Fibroblast of peridontal ligament (primary cell): ENCODE measurements around the gene AICDA.
A peak's percentile ranks its signal among the peaks of the same experiment; 100 is the strongest.
"Not testable (repeated sequence)": the region's sequence is repeated elsewhere in the genome, so short reads cannot be mapped to it uniquely, and the experiment has no call there.

Experiments used
- DNase-seq: peaks from one replicate; pipeline ENCODE4 v3.0.0-alpha.2; 2010; ENCODE audit errors: extremely low read depth

Gene AICDA

DNA sequence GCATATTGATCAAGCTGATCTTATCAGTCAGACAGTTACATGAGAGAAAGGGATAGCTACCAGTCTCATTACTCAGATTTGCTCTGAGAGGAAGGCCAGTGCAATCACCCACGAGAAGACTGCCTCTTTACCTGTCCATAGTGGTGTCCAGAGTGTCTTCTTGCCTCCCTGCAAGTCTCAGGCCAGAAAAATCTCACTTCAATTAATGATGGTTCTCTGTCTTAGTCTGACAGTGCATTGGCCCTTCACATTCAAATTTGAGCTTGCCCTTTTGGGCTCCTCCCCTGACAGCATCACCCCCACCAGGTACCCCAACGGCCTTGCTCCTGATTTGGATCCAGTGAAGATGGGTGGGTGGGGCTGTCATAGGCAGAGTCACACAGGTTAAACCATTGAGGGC is at the start of gene AICDA:
Gene AICDA, minus strand, starts transcription at position 231 of the 400 bp plus-strand sequence. Its CDS starts 92 bp downstream, at position 139.
- no peak for DNase-seq

DNA sequence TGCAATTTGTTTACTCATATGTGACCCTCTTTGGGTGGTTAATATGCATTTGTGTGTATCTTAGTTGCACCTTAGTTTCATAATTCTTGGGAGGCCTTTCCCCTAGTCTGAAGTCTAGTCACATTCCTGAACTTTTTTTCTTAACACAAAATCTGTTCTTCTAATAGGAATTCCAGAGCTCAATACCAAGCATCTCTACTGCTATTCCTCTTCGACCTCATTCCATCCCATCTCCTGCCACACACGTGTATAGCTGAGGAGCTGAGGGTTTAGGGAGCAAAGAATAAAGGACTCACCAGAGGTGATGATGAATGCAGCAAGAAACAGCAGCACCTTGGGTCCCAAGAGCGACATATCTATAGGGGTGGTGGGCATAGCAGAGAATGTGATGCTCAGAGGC is 49.1 kb upstream of the AICDA start:
- no peak for DNase-seq

DNA sequence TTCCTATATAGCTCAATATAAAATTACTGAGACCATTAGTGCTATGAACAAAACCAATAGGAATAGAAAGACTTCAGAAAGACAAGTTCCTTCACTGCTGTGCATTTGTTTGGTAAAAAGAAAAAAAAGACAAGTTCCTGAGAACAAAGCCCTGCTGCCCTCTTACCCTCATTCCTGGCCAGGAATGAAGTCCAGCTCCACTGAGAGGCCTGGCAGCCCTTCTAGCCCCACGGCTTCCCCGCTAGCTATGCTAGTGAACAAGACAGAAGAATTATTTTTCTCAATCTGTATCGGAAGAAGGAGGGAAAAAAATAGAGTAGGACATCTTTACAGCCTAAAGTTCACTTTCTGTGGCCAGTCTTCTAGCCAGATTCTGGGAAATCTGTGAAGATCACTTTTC is 48.4 kb upstream of the AICDA start:
- DNase-seq, result no peak

DNA sequence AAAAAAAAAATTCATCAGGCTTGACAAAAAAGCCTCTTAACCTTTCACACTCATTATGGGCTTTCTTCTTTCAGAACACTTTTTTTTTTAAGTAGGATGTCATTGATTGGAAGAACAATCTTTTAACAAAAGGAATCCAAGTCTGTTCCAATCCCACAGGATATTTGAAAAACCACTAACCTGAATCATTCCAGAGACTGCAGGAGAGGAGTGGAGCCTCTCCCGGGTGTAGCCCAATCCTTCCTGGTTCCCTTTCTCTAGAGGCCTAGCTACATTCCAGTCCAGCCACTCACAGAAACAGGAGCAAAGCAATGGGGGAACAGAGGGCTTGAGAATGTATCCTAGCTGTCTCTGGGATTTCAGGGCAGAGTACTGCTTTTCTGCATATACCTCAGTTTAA is 45.7 kb upstream of the AICDA start:
- DNase-seq, result peak; percentile 85

DNA sequence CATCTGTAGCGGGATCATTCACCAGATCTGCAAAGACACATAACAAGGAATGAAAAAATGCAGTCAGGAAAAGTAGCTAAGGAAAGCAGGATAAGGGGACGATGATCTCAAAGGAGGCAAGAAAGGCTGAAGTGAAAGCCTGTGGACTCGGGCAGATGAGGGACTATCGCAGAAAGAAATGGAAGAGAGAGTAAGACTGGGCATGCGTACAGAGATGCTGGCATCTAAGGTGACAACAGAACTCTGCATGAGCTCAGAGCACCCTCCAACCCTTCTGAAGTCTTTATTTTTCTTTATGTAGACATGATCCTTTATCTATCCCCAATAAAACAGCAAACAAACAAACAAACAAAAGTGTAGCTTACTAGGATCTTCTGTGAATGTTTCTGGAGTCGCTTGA is 42.8 kb upstream of the AICDA start:
- DNase-seq, result no peak

DNA sequence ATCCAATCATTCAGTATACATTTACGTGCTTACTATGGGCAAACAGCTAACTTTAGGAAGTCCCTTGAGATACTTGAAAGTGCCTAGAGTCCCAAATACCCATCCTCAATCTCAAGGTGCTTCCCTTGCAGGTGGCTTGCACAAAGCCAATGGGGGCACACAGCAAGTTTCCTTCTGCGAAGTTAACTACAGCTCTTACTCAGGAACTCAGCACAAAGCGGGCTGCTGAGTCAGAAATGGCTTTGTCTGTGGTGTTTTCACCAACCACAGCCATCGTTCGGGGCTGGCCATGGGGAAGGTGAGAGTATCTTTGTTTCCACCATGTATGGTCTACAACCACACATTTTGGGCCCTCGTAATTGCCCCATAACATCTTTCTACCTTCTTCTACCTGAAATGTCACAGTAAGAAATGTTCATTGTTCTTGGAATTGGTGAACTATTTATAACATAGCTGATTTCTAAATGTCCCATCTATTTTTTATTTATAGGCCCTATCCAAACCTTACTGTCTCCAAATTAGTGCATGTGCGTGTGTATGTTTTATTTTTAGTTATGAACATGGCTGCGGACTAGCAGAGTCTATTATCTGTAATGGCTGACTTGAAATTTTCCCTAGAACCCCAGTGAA is 36.0 kb upstream of the AICDA start:
- no peak for DNase-seq

DNA sequence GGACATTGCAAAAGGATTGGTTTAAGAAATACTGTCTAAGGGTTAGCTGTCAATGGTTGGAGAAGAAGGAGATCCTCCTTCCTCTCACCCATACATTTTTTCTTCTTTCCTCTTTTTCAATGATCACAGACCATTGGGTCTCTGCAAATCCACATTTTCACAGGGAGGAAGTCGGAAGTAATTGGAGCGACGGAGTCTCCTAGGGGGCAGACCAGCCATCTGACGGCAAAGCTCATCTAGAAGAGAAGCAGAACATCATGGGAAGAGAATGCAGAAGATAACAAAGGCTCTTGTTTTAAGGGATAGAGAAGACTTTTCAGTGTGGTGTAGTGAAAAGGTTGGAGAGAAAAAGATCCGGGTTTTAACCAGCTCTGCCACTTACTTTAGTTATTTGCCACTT is 35.3 kb upstream of the AICDA start:
- DNase-seq, result no peak

DNA sequence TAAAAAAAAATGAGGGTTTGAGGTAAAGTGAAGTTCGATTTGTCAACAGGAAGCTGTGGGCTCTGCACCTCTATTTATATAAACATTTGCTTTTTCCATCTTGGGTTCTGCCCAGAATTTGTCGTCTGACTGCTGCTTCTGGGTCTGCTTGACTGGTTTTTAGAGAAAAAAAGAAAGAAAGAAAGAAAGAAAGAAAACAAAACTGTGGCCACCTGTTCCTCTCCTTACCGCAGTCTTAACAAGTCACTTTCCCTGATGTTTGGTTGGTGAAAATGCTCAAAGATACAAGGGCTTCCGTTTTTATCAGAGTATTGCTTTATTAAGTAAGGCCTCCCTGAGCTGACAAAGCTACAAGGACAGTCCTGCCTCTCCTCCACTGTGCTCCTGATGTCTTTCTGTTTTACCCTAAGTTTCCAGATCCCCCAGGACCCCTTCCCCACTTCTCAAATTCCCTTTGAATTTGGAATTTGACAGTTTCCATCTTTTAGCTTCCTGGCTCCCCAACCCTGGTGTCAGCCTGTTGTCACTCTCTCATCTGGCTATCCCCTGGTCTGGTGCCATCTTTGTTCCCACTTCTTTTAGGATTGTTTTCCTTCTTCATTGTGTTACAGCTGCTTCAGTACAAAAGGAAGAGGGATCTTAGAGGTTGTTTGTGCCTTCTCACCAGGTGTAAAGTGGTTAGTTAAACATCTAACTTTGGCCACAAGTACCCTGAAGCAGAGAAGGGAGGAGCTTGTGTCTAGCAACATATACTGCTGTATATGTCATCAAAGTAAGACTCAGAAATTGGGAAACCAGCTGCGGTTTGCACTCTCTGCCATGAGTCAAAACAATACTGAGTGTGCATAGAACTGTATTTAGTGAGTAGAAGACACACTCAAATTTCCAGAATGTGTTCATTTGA is 31.9 kb upstream of the AICDA start:
- DNase-seq, result no peak

DNA sequence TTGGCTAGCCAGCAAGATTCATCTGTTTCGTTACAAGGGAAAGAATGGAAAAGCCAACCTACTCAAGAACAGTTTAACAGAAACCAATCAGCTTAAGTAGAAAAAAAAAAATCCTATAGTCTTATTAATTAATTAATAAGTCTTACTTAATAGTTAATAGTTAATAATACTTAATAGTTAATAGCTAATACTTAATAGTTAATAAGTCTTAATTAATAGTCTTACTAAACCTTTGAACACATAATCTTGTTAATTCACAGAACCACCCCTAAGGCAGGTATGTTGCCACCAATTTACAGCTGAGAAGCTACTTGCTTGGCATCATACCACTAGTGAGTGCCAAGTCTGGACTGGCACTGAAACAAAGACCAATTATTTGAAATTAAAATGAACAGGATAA is 30.1 kb upstream of the AICDA start:
- no peak for DNase-seq

DNA sequence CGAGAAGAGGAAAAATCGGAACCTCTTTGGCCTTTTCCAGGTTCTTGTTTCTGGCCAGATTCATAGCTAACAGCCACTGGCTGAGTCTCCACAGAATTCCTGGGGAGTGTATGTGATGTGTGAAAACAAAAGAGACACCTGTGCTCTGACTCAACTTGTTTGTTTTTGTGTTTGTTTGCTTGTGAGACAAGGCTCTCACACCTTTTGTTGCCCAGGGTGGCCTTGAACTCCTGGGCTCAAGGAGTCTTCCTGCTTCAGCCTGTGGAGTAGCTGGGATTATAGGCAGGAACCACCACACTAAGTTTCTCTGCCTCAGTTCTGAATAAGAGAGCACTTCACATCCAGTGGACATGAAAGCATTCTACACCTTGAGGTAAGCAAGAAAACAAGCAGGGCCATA is 27.3 kb upstream of the AICDA start:
- DNase-seq, result no peak

DNA sequence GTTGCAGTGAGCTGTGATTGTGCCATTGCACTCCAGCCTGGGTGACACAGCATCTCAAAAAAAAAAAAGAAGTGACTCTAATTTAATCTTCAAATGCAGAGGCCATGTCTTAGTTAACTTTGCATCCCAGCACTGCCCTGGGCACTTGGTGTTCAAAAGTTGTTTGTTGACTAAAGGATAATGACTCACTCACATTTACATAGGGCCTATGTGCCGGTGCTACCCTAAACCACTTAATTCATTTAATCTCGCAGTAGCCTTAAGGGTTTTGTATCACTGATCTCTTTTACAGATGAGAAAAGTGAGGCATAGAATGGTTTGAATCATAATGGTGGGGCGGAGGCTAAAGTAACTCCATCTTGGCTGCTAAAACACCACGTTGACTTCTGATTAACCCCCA is 26.3 kb upstream of the AICDA start:
- no peak for DNase-seq

DNA sequence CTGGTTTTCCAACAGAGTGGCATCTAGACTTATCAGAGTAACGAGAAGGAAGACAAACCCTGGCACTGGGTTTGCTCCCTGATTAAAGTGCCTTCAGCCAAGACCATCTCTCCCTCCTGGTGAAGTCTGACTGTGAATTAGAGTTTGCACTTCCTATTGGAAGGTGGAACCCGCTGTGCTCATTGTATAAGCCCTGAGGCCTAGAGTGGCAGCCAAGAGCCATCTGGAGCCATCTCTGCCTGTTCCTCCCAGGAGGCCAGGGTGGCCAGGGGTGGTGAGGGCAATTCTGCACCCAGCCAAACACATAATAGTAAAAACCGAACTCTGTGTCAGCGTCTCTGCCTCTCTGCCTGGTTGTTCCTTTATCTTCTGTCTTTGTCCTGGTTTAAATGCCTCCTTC is 25.0 kb upstream of the AICDA start:
- no peak for DNase-seq

DNA sequence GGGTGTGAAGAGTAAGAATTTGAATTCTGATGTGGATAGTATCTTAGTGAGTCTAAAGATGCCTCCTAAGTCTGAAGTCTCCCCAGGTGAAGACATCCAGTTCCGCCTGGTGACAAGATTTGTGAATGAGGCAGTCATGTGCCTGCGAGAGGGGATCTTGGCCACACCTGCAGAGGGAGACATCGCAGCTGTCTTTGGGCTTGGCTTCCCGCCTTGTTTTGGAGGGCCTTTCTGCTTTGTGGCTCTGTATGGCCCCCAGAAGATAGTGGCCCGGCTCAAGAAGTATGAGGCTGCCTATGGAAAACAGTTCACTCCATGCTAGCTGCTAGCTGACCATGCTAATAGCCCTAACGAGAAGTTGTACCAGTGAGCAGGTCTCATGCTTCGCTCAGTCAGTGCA is 24.6 kb upstream of the AICDA start:
- no peak for DNase-seq

DNA sequence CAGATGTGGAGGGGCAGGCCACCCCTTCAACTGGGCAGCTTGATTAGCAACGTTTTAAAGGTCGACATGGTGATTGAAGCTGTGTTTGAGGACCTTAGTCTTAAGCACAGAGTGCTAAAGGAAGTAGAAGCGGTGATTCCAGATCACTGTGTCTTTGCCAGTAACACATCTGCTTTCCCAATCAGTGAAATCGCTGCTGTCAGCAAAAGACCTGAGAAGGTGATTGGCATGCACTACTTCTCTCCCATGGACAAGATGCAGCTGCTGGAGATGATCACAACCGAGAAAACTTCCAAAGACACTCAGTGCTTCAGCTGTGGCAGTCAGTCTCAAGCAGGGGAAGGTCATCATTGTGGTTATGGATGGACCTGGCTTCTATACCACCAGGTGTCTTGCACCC is 23.9 kb upstream of the AICDA start:
- no peak for DNase-seq

DNA sequence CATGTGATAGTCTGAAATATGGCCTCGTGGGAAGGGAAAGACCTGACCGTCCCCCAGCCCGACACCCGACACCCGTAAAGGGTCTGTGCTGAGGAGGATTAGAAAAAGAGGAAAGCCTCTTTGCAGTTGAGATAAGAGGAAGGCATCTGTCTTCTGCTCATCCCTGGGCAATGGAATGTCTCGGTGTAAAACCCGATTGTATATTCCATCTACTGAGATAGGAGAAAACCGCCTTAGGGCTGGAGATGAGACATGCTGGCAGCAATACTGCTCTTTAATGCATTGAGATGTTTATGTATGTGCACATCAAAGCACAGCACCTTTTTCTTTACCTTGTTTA is 23.3 kb upstream of the AICDA start:
- not testable (repeated sequence) for DNase-seq

DNA sequence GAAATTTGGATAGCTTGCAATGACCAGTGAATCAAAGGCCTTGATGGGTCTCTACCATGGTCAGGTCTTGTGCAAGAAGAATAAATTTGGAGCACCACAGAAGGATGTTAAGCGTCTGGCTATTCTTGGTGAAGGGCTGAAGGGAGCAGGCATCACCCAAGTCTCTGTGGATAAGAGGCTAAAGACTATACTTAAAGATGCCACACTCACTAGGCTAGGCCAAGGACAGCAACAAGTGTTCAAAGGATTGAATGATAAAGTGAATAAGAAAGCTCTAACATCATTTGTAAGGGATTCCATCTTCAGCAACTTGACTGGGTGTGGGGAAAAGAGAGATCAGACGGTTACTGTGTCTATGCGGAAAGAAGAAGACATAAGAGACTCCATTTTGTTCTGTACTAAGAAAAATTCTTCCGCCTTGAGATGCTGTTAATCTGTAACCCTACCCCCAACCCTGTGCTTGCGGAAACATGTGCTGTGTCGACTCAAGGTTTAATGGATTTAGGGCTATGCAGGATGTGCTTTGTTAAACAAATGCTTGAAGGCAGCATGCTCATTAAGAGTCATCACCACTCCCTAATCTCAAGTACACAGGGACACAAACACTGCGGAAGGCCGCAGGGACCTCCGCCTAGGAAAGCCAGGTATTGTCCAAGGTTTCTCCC is 22.8 kb upstream of the AICDA start:
- not testable (repeated sequence) for DNase-seq

DNA sequence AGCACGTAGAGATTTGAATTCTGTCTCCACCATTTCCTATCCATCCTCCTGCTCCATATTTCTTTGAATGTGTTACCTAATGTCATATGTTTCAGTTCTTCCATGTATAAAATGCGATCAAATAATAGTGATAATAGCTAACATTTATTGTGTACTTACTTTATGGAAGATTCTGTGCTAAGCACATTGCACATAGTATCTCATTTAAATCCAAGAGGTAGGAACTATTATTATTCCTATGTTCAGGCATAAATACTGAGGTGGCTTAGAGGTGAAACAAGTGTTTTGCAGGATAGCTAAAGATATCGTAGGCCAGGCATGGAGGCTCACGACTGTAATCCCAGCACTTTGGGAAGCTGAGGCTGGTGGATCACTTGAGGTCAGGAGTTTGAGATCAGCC is 17.5 kb upstream of the AICDA start:
- no peak for DNase-seq

DNA sequence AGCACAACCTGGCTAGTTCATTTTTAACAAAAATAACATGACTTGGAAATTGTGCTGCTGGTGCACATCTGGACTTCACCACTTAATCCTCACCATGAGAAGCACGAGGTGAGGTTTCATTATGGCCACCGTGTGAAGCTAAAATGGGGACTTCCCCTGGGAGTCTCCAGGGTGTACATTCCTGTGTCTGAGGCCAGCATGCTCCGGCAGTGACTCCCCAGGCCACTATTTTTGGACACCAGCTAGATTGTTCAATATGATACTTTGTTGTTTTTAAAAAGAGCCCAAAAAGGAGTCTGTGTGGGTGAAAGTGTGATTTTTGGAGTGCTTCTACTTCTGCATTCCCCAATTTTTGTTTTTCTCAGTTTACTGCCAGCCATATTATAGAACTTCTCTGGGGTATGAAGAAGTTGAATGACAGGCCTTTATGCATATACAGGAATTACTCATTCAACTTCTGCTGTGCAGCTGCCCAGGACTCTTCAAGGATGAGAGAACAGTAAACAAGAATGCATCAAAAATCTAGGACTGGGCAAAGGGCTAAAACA is 16.9 kb upstream of the AICDA start:
- peak; percentile 5 for DNase-seq

DNA sequence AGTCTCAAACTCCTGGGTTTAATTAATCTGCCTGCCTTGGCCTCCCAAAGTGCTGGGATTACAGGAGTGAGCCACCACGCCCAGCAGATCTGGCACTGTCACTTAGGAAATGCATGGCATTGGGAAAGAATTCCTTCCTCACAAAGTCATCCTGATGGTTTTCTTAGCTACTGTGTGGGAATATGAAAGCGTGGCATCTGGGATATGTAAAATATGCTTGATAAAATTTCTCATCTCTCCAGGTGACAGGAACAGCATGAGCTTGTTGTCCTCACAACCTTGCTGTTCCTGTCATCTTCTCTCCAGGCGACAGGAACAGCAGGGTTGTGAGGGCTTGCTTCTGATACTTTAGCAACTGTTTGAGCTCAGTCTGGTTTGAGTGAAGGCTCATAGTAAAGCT is 16.1 kb upstream of the AICDA start:
- DNase-seq, result no peak

DNA sequence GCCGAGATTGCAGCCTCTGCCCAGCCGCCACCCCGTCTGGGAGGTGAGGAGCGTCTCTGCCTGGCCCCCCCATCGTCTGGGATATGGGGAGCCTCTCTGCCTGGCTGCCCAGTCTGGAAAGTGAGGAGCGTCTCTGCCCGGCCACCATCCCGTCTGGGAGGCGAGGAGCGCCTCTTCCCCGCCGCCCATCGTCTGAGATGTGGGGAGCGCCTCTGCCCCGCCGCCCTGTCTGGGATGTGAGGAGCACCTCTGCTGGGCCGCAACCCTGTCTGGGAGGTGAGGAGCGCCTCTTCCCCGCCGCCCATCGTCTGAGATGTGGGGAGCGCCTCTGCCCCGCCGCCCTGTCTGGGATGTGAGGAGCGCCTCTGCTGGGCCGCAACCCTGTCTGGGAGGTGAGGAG is 12.1 kb upstream of the AICDA start:
- not testable (repeated sequence) for DNase-seq

DNA sequence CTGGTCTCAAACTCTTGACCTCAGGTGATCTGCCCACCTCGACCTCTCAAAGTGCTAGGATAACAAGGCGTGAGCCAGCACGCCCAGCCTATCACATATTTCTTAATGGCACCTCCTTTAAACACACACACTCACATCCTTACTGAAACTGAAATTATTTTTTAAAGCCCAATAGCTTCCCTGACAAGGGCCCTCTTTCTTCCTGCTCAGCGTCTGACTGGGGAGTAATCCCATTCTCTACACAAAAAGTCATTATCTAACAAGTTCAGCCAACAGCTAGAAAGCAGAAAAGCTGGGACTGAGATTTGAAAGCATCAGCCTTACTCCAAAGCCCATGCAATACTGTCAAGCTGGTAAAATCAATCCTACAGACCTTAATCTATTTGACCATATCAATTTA is 10.0 kb upstream of the AICDA start:
- no peak for DNase-seq

DNA sequence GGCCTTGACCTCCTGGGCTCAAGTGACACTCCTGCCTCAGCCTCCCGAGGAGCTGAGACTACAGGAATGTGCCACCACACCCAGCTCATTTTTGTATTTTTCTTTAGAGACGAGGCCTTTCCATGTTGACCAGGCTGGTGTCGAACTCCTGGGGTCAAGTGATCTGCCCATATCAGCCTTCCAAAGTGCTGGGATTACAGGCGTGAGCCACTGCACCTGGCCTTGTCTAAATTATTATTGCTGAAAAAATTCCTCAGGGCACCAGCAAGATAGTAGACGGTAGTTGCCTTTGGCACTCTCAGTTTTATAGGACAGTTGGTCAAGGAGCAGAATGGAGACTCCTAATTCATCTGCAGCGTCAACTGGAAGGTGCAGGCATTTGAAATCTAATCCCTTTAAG is 2.5 kb upstream of the AICDA start:
- DNase-seq, result no peak

DNA sequence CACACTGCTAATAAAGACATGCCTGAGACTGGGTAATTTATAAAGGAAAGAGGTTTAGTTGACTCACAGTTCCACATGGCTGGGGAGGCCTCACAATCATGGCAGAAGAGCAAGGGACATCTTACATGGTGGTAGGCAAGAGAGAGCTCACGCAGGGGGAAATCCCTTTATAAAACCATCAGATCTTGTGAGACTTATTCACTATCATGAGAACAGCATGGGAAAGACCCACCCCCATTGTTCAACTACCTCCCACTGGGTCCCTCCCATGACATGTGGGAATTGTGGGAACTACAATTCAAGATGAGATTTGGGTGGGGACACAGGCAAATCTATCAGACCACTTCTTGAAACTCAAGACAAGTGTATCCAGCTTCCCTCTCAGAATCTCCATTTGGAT is 1.2 kb upstream of the AICDA start:
- DNase-seq, result not testable (repeated sequence)
